GM12878 (cell line): ENCODE measurements around the gene PTCD2. TPM values are rescaled to one million over a fixed set of nuclear protein-coding genes. Genes with fewer than 3 reads are reported as not detected.

Experiments
- BCL11A ChIP-seq: IDR thresholded peaks from 2 replicates; pipeline ENCODE4 v1.6.1; 2011; ENCODE audit warnings: low read depth, low read length
- BHLHE40 ChIP-seq, 2 experiments: fragments of 450-650 bp in 1 of 2; IDR thresholded peaks; 2 replicates each; pipeline ENCODE4 v1.6.1; 2011 to 2017; ENCODE audit warnings: low read depth in 2 of 2, borderline replicate concordance in 1 of 2, improper control_type of control experiment in 1 of 2, low read length in 1 of 2, mild to moderate bottlenecking in 1 of 2
- CBX3 ChIP-seq: fragments of 200-600 bp; sonication (generic); IDR thresholded peaks from 2 replicates; pipeline ENCODE4 v1.6.1; 2016; ENCODE audit warnings: low read depth, borderline replicate concordance
- EED ChIP-seq: sonication (generic); IDR thresholded peaks from 2 replicates; pipeline ENCODE4 v1.6.1; 2016; ENCODE audit warnings: antibody characterized with exemption, low read depth
- ELK1 ChIP-seq: IDR thresholded peaks from 2 replicates; pipeline ENCODE4 v1.6.1; 2012; ENCODE audit warnings: low read depth, low read length, improper control_type of control experiment
- GATAD2B ChIP-seq: fragments of 450-650 bp; conservative IDR thresholded peaks from 2 replicates; pipeline ENCODE4 v1.6.1; 2017; ENCODE audit warnings: low read depth, mild to moderate bottlenecking, moderate library complexity
- IRF4 ChIP-seq: IDR thresholded peaks from 2 replicates; pipeline ENCODE4 v1.6.1; 2011; ENCODE audit warnings: low read depth, low read length
- JUNB ChIP-seq: IDR thresholded peaks from 2 replicates; pipeline ENCODE4 v1.6.1; 2016; ENCODE audit warnings: antibody characterized with exemption, mild to moderate bottlenecking
- MLLT1 ChIP-seq: fragments of 450-650 bp; IDR thresholded peaks from 2 replicates; pipeline ENCODE4 v1.6.1; 2016; ENCODE audit warnings: mild to moderate bottlenecking
- NR2C2 ChIP-seq: IDR thresholded peaks from 2 replicates; pipeline ENCODE4 v1.6.1; 2011; ENCODE audit warnings: borderline replicate concordance, low read depth; ENCODE audit not compliant: control insufficient read depth, insufficient read length
- SUZ12 ChIP-seq: fragments of 200-600 bp; sonication (generic); IDR thresholded peaks from one replicate; pipeline ENCODE4 v1.6.1; 2018; ENCODE audit warnings: antibody characterized with exemption, mild to moderate bottlenecking; ENCODE audit not compliant: unreplicated experiment
- ZBED1 ChIP-seq: IDR thresholded peaks from 2 replicates; pipeline ENCODE4 v1.6.1; 2016; ENCODE audit warnings: borderline replicate concordance
- ZNF687 ChIP-seq: fragments of 450-650 bp; IDR thresholded peaks from 2 replicates; pipeline ENCODE4 v1.6.1; 2017; ENCODE audit warnings: mild to moderate bottlenecking, moderate library complexity
- polyA plus RNA-seq, 11 experiments: library from polyadenylated mRNA; depleted of rRNA in 4 of 11; unstranded in 6 of 11; stranded (reverse) in 5 of 11; fragments of >200 nt; fragmentation: Nextera tagmentation in 4 of 11; fragmentation: Illumina TruSeq in 1 of 11; extraction: Ambion mirVana in 4 of 11; extraction: Trizol in 1 of 11; gene quantifications; 1 replicate in 1 of 11; 2 replicates in 10 of 11; pipeline versions ENCODE4 v1.2.1 to v1.2.3, GENCODE V29; 2011 to 2016; ENCODE audit warnings: inconsistent platforms in 2 of 11, missing spikeins in 2 of 11, low read depth in 1 of 11
- total RNA-seq, 4 experiments: library from RNA; depleted of rRNA in 3 of 4; stranded (reverse); fragments of >200 nt in 3 of 4; fragmentation: Illumina TruSeq in 1 of 4; extraction: Trizol in 1 of 4; gene quantifications; 2 replicates each; pipeline versions ENCODE4 v1.2.1 to v1.2.3, GENCODE V29; 2013 to 2021

The PTCD2 gene
- total and polyA plus RNA-seq, 10 of the 15 experiments (the other 5 are each of a cell fraction or from before 2014, with no cell fraction given): 8.7 to 15.0 (median 11.9) TPM

GRCh38 chr5:72319976-72320752 is at the start of gene PTCD2, which contains the start of gene MRPS27 (continued):
- no peak for TF ChIP-seq ELK1
- no peak for TF ChIP-seq NR2C2
- TF ChIP-seq BHLHE40 (IDR thresholded peaks at IDR 0.05; ENCODE audit: borderline replicate concordance in 1 of 2, low read depth in 2 of 2, low read length in 1 of 2): peak; percentile 92 to 93
- TF ChIP-seq BCL11A: 0 out of 2 replicates have a peak, but pooled peaks have one; percentile 4
- peak; percentile 8; the same call in 1 of the 2 replicates for TF ChIP-seq IRF4
- no peak for TF ChIP-seq JUNB
- peak; percentile 56 for TF ChIP-seq ZNF687
- TF ChIP-seq EED: no peak
- no peak for TF ChIP-seq CBX3
- no peak for TF ChIP-seq ZBED1
- 0 out of 2 replicates have a peak, but pooled peaks have one; percentile 22 for TF ChIP-seq GATAD2B
- TF ChIP-seq MLLT1: peak; percentile 77; the same call in 1 of the 2 replicates
- TF ChIP-seq SUZ12: no peak
